ENCODE data around the gene FLRT2.

The FLRT2 gene

DNA sequence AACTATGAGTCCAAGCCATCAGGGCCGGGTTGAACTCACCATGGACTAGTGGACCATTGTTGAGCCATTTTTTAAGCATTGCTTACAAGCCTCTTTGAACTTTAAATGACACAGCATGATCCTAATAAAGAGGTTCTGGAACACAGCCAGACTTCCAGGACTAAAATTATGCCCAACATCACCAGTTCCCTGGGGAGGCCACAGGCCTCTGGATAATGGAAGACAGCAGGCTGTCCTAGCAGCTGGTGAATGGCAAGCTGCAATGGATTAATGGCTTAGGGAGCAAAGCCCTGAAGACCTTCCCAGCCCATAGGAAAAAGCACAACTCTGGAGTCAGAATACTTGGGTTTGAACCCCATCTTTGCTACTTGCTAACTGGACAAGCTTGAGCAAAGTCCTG, 71.3 kb downstream of the FLRT2 start:
- DNase-seq: peak; percentile 78

DNA sequence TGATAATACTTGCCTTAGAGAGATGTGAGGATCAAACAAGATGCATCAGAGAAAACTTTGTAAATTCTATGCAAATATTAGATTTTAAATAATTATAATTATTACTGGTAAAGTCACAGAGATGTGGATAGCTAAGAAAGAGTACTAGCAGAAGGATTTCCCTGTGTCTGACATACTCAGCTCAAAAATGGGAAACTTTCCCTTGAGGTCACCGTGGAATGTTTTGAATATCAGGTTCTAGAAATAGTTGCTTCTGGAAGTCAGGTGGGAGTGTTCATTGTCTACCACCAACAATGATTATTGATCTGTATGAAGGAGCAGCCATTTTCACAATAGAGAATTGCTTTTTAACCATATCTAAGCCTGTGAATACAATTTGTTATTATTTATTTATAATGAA, 71.7 kb downstream of the FLRT2 start:
- DNase-seq: no peak

DNA sequence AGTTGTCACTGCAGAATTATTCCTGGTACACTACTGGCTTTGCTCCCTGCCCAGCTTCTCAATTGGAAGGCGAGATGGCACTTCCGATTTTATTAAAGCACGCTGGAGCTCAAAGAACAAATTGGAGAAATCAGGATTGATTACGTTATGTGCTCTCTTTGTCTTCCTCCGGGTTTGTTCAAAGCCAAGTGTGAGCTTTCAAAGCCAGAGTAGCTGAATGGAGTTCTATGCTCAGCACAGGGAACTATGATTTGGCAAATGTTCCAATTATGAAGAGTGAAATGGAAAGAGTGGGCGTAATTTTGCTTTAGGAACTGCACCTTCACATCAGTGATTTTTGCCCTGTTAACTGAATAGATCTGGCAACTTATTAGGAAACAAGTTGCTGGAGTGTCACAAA, 72.4 kb downstream of the FLRT2 start:
- no peak for DNase-seq

DNA sequence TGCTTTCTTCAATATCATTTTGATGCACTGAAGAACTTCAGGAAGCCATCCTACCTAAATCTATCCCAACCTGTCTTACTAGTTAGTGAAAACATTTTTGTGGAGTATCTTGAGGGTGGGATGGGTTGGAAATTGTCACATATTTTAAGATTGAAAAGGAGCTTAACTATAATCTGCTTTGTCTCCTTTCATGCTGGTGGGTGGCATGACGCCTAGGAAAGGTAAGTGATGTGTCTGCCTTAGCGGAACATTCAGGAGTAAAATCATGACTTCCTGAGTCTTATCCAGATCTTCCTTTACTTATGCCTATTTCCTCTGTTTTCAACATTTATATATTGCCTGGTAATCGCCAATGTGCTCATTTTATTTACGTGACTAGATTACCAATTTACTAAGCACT, 74.1 kb downstream of the FLRT2 start:
- DNase-seq: no peak

DNA sequence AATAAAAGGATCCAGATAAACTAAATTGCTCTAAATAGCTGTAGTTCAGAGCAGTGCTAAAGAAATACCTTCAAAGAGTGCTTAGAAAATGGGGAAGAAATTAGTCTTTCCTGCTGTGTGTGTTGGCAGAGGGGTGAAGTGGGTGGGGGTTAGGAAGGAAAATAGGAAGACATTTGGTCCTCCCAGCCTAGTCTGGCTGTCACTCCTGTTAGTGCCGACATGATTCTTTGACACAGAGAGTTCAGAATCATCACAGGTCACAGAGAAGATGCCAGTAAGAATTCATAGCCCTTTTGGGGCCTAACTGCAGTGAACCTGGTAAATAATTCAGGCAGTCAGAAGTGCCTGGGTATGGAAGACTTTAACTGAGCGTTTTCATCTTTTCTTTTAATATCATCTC, 74.8 kb downstream of the FLRT2 start:
- DNase-seq: no peak

DNA sequence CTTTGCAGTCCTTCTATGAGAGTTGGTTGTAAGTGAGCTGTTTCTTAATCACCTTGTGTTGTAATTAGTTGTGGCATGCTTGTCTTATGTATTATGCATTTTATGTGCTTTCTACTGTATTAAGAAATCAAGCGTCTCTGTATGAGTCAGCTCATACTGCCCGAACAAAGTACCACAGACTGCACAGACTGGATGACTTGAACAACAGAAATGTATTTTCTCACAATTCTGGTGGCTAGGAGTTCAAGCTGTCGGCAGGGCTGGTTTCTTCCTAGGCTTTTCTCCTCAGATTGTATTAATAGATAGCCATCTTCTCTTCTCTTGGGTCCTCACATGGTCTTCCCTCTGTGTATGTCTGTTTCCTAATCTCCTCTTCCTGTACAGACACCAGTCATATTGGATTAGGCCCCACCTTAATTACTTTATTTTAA, 77.7 kb downstream of the FLRT2 start:
- DNase-seq: no peak

DNA sequence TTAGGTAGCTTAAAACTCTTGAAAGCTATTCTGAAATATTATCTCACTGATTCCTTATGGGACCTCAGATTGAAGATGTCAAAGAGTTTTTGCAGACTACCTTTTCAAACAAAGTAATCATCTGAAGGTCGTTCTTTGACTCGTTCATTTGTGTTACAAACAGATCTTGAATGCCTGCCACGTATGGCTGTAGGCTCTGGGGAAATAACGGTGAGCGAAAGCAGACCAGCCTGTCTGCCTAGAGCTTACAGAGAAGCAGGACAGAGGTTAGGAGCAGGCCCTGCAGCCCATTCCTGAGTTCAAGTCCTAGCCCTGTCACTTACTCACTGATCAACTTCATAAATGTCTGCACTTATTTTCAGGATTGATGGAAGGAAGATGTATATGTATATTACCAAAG, 83.6 kb downstream of the FLRT2 start:
- DNase-seq: no peak

DNA sequence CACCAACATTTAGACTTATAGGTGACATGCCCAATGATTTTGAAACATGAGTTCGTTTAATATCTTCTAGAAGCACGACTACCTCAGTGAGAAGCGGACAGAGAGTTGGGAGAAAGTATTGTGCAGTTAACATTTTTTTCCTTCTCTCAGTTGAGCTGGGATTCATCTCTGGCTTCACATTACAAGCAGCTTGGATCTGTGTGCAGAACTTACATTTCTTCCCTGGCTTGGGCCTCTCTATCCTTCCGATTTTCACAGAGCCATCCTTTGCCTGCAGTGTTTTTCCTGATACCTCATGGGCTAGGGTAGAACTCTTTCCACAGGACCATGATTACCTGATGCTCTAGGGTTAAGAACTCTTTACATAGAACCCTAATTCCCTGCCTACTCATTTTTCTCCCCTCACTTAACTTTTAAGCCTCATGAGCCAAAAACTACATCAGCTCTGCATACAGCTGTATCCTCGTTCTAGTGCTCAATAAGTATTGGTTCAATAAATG, 86.5 kb downstream of the FLRT2 start:
- no peak for DNase-seq

DNA sequence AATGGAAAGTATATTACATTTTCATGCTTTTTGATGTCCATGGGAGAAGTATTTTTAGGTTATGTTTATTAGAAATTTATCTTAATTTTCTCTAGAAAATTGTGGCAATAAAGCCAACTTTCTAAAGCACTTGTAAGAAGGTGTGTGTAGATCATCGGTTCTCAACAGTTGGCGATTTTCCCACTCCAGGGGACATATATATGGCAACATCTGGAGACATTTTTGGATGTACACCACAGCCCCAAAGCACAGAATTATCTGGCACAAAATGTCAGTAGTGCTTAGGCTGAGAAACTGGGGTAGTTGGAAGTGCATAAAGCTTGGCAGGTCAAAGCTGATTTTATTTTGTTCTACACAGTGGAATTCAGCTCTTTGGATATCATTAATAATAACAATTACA, 86.9 kb downstream of the FLRT2 start:
- no peak for DNase-seq

DNA sequence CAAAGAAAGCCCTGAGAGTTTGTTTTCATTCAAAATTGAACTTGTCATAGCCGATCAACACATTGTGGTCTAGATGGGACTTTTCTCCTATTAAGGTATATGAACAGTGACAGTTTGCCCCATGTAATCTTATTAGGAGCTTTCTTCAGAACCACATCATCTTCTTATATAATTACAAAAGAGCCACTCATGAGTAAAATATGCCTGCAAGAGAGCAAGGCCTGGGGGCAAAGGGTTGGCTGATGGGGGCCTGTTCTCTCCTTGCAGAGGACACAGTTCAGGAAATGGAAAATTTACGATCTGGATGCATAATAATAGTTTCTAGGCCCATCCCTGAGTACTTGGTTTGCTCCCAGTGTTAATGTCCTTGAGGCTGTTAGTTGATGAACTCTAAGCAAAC, 87.8 kb downstream of the FLRT2 start:
- no peak for DNase-seq

DNA sequence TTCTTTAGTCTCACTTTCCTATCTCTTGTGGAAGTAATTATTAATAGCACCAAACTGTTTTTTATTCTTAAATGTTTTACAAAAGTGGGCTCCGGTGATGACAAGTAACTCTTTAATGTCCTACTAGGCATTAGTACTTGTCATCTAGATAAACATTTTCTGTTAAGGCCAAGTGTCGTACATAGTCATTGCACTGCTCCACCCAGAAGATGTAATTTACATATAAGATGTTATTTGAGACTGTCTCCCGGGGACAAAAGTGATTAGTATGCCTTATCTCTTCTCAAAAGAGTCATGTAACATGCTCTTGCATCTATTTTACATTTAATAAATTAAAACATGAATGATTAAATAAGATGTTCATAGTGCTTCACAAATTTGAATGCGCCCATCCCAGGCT, 88.4 kb downstream of the FLRT2 start:
- DNase-seq: no peak

DNA sequence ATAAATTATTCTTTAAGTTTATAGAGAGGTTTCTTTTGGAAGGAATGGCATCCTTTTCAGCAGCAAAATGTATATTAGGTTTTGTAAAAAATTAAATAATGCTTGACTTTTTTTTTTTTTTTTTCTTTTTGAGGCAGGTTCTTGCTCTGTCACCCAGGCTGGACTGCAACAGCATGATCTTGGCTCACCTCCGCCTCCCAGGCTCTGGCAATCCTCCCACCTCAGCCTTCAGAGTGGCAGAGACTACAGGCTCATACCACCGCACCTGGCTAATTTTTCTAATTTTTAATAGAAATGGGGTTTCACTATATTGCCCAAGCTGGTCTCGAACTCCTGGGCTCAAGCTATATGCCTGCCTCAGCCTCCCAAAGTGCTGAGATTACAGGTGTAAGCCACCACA, 89.0 kb downstream of the FLRT2 start:
- DNase-seq: no peak

DNA sequence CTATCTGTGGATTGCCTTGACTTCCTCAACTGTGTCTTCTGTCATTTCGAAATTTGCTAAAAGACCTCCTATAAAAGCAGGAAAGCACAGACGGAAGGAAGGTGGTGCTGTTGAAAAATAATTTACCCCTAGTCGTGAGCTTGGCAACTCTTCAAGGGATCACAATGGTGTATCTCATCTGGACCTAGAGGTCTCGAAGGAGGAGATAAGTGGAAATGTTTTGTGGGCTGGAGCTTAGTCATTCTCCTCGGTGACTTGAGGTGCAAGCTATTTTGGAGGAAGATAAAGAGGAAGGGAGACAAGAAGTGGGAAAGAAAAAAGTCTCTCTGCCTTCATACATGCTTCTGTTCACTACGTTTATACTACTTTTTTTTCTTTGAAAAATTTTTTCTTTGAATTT, 89.9 kb downstream of the FLRT2 start:
- DNase-seq: no peak

DNA sequence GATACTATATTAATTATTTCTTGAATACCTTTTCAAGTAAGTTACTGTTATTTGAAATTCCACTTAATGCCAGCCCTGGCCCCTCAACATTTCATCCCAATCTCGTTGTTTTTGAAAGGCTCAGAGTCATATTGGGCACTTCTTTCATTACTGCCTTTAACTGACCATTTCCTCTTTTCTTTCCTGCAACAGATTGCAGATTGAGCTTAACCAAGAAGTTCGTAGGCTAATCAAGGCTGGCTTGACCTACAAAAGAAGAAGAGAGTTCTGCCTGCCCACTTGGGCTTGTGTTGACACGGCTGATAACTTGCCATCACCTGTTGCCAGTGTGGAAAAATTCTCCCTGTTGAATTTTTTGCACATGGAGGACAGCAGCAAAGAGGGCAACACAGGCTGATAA, 91.0 kb downstream of the FLRT2 start:
- no peak for DNase-seq

DNA sequence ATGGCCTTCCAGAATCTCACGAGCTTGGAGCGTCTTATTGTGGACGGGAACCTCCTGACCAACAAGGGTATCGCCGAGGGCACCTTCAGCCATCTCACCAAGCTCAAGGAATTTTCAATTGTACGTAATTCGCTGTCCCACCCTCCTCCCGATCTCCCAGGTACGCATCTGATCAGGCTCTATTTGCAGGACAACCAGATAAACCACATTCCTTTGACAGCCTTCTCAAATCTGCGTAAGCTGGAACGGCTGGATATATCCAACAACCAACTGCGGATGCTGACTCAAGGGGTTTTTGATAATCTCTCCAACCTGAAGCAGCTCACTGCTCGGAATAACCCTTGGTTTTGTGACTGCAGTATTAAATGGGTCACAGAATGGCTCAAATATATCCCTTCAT, 92.2 kb downstream of the FLRT2 start:
- no peak for DNase-seq

DNA sequence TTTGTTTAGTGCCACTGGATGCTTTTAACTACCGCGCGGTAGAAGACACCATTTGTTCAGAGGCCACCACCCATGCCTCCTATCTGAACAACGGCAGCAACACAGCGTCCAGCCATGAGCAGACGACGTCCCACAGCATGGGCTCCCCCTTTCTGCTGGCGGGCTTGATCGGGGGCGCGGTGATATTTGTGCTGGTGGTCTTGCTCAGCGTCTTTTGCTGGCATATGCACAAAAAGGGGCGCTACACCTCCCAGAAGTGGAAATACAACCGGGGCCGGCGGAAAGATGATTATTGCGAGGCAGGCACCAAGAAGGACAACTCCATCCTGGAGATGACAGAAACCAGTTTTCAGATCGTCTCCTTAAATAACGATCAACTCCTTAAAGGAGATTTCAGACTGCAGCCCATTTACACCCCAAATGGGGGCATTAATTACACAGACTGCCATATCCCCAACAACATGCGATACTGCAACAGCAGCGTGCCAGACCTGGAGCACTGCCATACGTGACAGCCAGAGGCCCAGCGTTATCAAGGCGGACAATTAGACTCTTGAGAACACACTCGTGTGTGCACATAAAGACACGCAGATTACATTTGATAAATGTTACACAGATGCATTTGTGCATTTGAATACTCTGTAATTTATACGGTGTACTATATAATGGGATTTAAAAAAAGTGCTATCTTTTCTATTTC, 93.2 kb downstream of the FLRT2 start:
- DNase-seq: no peak

DNA sequence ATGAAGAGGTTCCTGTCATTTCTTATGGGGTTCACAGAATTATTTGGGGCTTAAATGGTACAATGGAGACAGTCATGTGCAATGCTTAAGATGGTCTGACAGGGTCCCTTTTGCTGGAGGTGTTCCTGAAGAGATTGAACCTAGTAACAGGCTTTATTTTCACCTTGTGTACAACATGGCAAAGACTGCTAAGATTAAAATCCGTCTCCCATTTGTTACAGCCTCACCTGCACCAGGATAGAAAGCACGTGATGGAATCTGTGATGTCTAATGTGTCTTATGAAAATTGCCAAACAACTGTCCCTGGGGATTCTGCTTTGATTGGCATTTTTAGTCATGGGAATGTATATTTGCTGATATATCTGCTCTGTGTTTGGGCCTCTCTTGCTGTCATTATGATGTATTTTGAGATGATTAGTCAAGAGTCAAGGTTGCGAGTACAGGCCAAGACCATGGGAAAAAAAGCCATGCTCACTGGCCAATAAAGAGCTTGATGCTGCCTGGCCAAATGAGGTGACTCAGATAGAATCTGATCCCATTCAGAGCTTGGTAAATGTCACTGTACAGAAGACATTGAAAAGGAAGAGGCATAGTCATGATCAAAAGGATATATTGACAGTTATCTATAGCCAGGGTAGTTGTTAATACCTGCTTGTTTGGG, 96.1 kb downstream of the FLRT2 start:
- DNase-seq: no peak

DNA sequence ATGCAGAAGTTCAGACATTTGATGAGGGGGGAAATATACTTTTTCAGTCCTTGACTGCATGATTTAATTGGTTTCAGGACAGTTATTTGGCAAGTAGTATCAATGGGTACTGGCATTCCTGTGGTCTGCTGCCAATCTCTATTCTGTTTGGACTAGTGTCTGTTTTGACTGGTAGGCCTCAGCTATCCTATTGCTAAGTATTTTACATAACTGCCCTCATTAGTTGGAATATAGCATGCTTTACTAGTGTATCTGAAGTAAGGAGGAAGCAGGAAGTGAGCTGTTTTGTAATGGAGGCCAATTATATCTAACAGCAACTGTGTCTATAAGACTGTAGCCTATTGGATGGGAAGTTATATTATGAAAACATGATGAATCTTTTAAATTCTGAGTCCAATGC, 104.3 kb downstream of the FLRT2 start:
- DNase-seq: no peak

DNA sequence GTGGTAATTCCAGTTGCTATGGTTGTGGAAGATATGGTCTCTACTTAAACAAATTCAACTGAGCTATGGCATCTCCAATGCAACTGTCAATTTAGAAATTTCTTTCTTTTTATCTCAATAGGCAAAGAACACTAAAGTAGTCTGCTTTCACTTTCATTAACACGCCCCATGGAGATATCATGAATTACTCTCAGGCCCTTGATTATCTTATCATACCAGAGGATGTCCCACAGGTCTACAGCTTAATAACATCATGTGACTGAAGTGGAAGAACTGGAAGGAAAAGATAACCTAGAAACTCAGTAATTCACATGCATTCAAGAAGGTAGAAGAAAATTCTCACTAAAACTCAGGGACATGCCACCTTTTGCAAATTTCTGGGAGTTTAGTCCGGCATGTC, 114.3 kb downstream of the FLRT2 start:
- no peak for DNase-seq

DNA sequence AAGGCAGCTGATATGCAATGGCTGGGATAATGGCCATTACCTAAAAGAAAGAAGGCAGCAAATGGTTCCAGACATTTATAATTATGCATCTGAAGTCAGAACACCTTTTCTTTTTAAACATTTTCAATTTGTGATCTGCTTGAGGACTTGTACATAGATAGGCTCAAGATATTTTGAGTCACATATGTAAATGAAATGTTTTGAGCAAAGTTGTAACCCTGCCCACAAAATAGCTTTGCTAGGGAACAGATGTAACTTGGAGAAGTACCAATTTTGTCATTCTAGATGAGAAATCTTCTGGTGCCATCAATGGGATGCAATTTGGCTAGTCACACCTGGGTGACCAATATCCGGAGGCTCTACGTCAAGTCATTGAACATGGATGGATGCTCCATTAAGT, 123.1 kb downstream of the FLRT2 start:
- no peak for DNase-seq

DNA sequence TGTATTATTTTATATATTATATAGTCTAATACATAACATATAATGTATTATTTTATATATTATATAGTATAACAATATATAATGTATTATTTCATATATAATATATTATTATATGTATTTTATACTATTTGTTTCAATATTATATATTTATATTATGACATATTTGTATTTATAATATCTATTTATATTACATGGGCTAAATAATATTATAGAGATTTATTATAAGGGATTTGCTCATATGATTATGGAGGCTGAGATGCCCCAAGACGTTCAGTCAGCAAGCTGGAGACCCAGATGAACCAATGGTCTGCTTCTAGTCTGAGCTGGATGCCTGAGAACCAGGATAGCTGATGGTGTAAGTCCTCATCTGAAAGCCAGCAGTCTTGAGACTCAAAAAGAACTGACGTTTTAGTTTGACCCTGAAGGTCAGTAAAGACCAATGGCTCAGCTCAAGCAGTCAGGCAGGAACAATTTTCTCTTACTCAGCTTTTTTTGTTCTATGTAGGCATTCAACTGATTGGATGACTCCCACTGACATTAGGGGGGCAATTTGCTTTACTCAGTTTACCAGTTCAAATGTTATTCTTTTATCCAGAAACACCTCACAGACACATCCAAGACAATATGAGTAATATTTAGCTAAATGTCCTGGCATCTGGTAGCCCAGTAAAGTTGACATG, 130.4 kb downstream of the FLRT2 start:
- no peak for DNase-seq

DNA sequence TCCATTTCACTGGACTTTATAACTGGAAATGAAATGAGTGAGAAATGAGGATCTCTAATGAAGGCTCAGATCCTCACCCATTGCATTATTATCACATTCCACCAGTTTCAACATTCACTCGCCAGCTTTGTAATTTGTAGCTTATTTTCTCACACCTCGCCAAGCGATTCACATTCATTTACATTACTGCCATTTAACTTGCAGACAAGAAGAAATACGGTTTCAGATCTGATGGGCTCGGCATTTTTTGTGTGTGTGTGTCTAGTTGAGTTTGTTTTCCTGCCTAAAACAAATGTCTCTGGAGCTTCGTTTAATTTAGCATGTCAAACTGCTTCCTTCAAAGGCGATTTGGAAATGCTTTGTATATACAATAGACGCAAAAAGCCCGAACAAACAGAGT, 132.2 kb downstream of the FLRT2 start:
- no peak for DNase-seq

DNA sequence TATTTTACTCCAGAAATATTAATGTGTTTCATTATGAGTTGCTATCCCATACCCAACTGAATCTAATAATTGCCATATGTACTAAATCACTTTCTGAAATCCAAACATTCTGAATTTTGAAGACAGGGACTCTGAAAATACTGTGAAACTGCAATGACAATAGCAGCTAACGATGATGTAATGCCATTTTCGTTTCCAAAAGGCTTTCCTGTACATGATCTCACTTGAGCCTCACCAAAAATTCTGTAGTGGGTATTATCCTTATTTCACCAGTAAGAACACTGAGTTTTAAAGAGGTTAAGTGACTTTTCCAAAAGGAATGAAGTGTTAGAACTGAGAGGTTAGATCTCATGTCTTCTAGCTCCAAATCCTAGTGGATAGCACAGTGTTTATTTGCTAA, 133.3 kb downstream of the FLRT2 start:
- no peak for DNase-seq

DNA sequence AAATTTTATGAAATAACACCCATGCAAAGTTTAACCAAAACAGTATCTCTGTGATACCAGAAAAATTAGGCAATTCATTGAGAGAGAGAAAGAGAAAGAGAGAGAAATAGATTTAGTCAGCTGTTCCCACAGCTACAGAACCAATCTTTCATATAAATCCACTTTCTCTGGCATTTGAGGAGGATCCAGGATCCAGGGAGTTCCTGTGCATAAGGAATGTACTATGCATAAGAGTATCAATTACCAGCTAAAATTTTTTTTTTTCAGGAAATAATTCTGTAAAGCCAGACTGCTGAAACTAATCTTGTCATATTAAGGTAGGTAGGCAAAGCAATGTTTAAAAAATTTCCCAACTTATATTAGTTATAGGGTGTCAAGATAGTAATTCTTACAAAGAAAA, 133.7 kb downstream of the FLRT2 start:
- no peak for DNase-seq

Measured in NCI-H748 treated with DMSO at 0.1 percent for 48 hours (cell line).